ENCODE measurements around the gene HK1. TPM values are rescaled to one million over a fixed set of nuclear protein-coding genes. Genes with fewer than 3 reads are reported as not detected.

The HK1 gene
- total and polyA plus RNA-seq, 2 of the 13 experiments (the other 11 are each of a cell fraction or from before 2014, with no cell fraction given): 0.29 to 1.5 TPM

DNA sequence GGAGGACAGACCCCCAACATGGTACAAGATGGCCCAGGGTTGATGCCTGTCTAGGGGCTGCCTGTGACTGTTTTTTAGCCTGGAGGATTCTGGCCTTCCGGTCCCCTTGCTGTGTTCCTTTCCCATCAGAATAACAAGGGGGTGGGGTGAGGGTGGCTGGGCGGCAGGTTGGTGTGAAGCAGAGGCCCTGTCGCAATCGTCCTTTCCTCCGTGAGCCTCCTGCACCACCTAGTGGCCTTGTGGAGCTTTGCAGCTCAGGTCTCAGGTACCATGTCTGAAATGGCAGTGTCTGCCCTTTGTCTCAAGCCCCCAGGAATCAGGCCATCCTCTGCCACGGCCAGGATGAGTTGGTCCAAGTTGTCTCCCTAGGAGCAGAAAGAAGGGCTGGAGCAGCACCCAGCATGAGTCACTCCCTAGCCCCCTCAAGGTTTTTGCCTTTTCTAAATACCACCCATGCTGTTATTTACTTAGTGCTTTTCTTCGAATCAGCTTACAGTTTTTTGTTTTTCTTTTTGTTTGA is 114.2 kb downstream of the HK1 start (continued):
- TF ChIP-seq, protein P1, sequence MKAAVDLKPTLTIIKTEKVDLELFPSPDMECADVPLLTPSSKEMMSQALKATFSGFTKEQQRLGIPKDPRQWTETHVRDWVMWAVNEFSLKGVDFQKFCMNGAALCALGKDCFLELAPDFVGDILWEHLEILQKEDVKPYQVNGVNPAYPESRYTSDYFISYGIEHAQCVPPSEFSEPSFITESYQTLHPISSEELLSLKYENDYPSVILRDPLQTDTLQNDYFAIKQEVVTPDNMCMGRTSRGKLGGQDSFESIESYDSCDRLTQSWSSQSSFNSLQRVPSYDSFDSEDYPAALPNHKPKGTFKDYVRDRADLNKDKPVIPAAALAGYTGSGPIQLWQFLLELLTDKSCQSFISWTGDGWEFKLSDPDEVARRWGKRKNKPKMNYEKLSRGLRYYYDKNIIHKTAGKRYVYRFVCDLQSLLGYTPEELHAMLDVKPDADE (CRISPR knock-in tag; IDR thresholded peaks at IDR 0.05): no peak
- TF ChIP-seq, protein P2, sequence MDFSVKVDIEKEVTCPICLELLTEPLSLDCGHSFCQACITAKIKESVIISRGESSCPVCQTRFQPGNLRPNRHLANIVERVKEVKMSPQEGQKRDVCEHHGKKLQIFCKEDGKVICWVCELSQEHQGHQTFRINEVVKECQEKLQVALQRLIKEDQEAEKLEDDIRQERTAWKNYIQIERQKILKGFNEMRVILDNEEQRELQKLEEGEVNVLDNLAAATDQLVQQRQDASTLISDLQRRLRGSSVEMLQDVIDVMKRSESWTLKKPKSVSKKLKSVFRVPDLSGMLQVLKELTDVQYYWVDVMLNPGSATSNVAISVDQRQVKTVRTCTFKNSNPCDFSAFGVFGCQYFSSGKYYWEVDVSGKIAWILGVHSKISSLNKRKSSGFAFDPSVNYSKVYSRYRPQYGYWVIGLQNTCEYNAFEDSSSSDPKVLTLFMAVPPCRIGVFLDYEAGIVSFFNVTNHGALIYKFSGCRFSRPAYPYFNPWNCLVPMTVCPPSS (IDR thresholded peaks at IDR 0.05): no peak
- TF ChIP-seq, protein P3, sequence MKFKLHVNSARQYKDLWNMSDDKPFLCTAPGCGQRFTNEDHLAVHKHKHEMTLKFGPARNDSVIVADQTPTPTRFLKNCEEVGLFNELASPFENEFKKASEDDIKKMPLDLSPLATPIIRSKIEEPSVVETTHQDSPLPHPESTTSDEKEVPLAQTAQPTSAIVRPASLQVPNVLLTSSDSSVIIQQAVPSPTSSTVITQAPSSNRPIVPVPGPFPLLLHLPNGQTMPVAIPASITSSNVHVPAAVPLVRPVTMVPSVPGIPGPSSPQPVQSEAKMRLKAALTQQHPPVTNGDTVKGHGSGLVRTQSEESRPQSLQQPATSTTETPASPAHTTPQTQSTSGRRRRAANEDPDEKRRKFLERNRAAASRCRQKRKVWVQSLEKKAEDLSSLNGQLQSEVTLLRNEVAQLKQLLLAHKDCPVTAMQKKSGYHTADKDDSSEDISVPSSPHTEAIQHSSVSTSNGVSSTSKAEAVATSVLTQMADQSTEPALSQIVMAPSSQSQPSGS (CRISPR knock-in tag; IDR thresholded peaks at IDR 0.05): peak; percentile 28; the same call in 1 of the 2 replicates
- TF ChIP-seq ZBTB20 (CRISPR knock-in tag; IDR thresholded peaks at IDR 0.05; ENCODE audit: borderline replicate concordance, low read depth) (no peak), ZNF549 (CRISPR knock-in tag; IDR thresholded peaks at IDR 0.05) (no peak), GATAD1 (CRISPR knock-in tag; IDR thresholded peaks at IDR 0.05) (peak; percentile 38; the same call in 1 of the 2 replicates), ZNF776 (CRISPR knock-in tag; IDR thresholded peaks at IDR 0.05) (no peak), CENPX (CRISPR knock-in tag; IDR thresholded peaks at IDR 0.05) (no peak), YEATS4 (CRISPR knock-in tag; IDR thresholded peaks at IDR 0.05; ENCODE audit: borderline replicate concordance) (no peak), TSC22D2 (CRISPR knock-in tag; IDR thresholded peaks at IDR 0.05; ENCODE audit: borderline replicate concordance) (no peak), RBAK (CRISPR knock-in tag; IDR thresholded peaks at IDR 0.05) (no peak), ZNF180 (CRISPR knock-in tag; IDR thresholded peaks at IDR 0.05; ENCODE audit: borderline replicate concordance, low read depth) (no peak), MTA1 (CRISPR knock-in tag; IDR thresholded peaks at IDR 0.05; ENCODE audit: borderline replicate concordance) (no peak), TBX3 (IDR thresholded peaks at IDR 0.05; ENCODE audit: borderline replicate concordance) (peak; percentile 45; the same call in 1 of the 2 replicates)
- TF ChIP-seq, protein P4, sequence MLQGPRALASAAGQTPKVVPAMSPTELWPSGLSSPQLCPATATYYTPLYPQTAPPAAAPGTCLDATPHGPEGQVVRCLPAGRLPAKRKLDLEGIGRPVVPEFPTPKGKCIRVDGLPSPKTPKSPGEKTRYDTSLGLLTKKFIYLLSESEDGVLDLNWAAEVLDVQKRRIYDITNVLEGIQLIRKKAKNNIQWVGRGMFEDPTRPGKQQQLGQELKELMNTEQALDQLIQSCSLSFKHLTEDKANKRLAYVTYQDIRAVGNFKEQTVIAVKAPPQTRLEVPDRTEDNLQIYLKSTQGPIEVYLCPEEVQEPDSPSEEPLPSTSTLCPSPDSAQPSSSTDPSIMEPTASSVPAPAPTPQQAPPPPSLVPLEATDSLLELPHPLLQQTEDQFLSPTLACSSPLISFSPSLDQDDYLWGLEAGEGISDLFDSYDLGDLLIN (CRISPR knock-in tag; IDR thresholded peaks at IDR 0.05; ENCODE audit: borderline replicate concordance): no peak
- TF ChIP-seq, protein P5, sequence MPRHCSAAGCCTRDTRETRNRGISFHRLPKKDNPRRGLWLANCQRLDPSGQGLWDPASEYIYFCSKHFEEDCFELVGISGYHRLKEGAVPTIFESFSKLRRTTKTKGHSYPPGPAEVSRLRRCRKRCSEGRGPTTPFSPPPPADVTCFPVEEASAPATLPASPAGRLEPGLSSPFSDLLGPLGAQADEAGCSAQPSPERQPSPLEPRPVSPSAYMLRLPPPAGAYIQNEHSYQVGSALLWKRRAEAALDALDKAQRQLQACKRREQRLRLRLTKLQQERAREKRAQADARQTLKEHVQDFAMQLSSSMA (CRISPR knock-in tag; IDR thresholded peaks at IDR 0.05): no peak
- TF ChIP-seq, protein P6, sequence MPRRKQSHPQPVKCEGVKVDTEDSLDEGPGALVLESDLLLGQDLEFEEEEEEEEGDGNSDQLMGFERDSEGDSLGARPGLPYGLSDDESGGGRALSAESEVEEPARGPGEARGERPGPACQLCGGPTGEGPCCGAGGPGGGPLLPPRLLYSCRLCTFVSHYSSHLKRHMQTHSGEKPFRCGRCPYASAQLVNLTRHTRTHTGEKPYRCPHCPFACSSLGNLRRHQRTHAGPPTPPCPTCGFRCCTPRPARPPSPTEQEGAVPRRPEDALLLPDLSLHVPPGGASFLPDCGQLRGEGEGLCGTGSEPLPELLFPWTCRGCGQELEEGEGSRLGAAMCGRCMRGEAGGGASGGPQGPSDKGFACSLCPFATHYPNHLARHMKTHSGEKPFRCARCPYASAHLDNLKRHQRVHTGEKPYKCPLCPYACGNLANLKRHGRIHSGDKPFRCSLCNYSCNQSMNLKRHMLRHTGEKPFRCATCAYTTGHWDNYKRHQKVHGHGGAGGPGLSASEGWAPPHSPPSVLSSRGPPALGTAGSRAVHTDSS (CRISPR knock-in tag; conservative IDR thresholded peaks at IDR 0.05): no peak
- TF ChIP-seq, protein P7, sequence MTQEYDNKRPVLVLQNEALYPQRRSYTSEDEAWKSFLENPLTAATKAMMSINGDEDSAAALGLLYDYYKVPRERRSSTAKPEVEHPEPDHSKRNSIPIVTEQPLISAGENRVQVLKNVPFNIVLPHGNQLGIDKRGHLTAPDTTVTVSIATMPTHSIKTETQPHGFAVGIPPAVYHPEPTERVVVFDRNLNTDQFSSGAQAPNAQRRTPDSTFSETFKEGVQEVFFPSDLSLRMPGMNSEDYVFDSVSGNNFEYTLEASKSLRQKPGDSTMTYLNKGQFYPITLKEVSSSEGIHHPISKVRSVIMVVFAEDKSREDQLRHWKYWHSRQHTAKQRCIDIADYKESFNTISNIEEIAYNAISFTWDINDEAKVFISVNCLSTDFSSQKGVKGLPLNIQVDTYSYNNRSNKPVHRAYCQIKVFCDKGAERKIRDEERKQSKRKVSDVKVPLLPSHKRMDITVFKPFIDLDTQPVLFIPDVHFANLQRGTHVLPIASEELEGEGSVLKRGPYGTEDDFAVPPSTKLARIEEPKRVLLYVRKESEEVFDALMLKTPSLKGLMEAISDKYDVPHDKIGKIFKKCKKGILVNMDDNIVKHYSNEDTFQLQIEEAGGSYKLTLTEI (CRISPR knock-in tag; conservative IDR thresholded peaks at IDR 0.05): no peak

Data from HepG2 (cell line).